Measurements from ENCODE around the gene RHBDL2. TPM values are rescaled to one million over a fixed set of nuclear protein-coding genes. Genes with fewer than 3 reads are reported as not detected.

RHBDL2 gene
- total RNA-seq, 1 donor from 2014 or later: not detected

GRCh38 chr1:38942664-38943428 is 1.2 kb upstream of the RHBDL2 start:
- DNase-seq (ENCODE audit: low read depth): no peak
- H3K4me3 ChIP-seq (ENCODE audit: low read depth, low read length): no peak overlapping the region
- no peak for TF ChIP-seq CTCF (conservative IDR thresholded peaks at IDR 0.05; ENCODE audit: low read depth, low read length)

- no peak for DNase-seq (ENCODE audit: low read depth)
- H3K4me3 ChIP-seq (ENCODE audit: low read depth, low read length): peak overlapping the region; percentile 68
- no peak for TF ChIP-seq CTCF (conservative IDR thresholded peaks at IDR 0.05; ENCODE audit: low read depth, low read length)
Measured at GRCh38 chr1:38941093-38941492, 537 bp downstream of the RHBDL2 start.

GRCh38 chr1:38940339-38941047 is 1.1 kb downstream of the RHBDL2 start:
- no peak for TF ChIP-seq CTCF (conservative IDR thresholded peaks at IDR 0.05; ENCODE audit: low read depth, low read length)
- no peak for DNase-seq (ENCODE audit: low read depth)
- no peak overlapping the region for H3K4me3 ChIP-seq (ENCODE audit: low read depth, low read length)

- no peak for DNase-seq (ENCODE audit: low read depth)
- no peak overlapping the region for H3K4me3 ChIP-seq (ENCODE audit: low read depth, low read length)
- TF ChIP-seq CTCF (conservative IDR thresholded peaks at IDR 0.05; ENCODE audit: low read depth, low read length): no peak
Measured at GRCh38 chr1:38938722-38939260, 2.8 kb downstream of the RHBDL2 start.

- no peak for DNase-seq (ENCODE audit: low read depth)
- H3K4me3 ChIP-seq (ENCODE audit: low read depth, low read length): no peak overlapping the region
- TF ChIP-seq CTCF (conservative IDR thresholded peaks at IDR 0.05; ENCODE audit: low read depth, low read length): no peak
Measured at GRCh38 chr1:38932571-38932970, 9.1 kb downstream of the RHBDL2 start.

- H3K4me3 ChIP-seq (ENCODE audit: low read depth, low read length): no peak overlapping the region
- DNase-seq (ENCODE audit: low read depth): no peak
- no peak for TF ChIP-seq CTCF (conservative IDR thresholded peaks at IDR 0.05; ENCODE audit: low read depth, low read length)
Measured at GRCh38 chr1:38929476-38929875, 12.2 kb downstream of the RHBDL2 start.

Data from epithelial cell of proximal tubule (primary cell).